Measurements from ENCODE around the gene MKS1. TPM values are rescaled to one million over a fixed set of nuclear protein-coding genes. Genes with fewer than 3 reads are reported as not detected.

Gene MKS1
- total and polyA plus RNA-seq, 2 experiments from 2014 or later = 10.5 to 15.6 TPM

DNA sequence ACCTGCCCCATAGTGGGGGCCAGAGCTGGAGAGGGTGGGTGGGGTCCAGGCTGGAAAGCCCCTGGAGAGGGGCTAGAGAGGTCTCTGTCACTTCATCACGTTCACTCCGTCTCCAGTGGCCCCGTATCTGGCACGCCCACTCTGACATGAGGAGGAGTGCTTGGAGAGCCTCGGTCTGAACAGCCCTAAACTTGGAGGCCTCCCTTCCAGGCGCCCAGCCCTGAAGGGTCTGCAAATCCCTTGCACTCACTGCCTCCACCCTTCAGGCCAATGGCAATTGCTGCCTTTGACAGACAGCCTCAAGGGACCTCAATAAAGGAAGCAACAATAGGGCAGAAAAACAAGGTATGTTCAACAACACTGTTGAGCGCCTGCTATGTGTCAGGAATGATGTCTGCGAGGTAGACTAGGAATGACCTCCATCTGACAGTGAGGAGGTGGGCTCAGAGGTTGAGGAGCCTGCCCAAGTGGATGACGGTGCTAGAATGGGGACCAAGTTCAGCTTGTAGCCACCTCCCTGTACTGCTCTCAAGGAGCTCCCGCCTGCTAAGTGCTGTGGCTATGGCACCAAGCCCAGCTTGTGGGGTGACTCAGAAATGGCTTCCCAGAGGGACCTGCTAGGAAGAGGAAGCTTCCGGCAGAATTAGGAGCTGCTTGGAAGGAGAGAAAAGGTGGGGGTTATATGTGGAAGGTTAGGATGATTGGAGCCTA, 29.5 kb downstream of the MKS1 start:
- Histone ChIP-seq H3K27ac (no peak overlapping the region), H3K27me3 (peaks cover 4% of the 10 kb centered on the region), H3K36me3 (replicated peaks; ENCODE audit: insufficient read depth, low read depth) (no peaks in the 10 kb centered on the region), H2AFZ (no peak overlapping the region), H3K9me3 (ENCODE audit: low read depth) (no peaks in the 10 kb centered on the region), H3K4me3 (no peak overlapping the region), H3K4me2 (no peak overlapping the region), H3K79me2 (no peaks in the 10 kb centered on the region), H3K4me1 (ENCODE audit: insufficient read depth) (no peaks in the 10 kb centered on the region), H3K9me2 (replicated peaks; ENCODE audit: insufficient read depth) (no peaks in the 10 kb centered on the region), H4K20me1 (ENCODE audit: insufficient read depth, poor library complexity, severe bottlenecking) (no peaks in the 10 kb centered on the region)
- WGBS (ENCODE audit: low lambda C conversion rate, missing lambda C conversion rate) = 78% methylated on average over 11 of the region's 11 CpGs
- TF ChIP-seq EZH2phosphoT487 (IDR thresholded peaks at IDR 0.05; ENCODE audit: low read depth, severe bottlenecking, unreplicated experiment) (no peak), EZH2 (IDR thresholded peaks at IDR 0.05; ENCODE audit: borderline replicate concordance) (no peak)
- TF ChIP-seq, protein P1, sequence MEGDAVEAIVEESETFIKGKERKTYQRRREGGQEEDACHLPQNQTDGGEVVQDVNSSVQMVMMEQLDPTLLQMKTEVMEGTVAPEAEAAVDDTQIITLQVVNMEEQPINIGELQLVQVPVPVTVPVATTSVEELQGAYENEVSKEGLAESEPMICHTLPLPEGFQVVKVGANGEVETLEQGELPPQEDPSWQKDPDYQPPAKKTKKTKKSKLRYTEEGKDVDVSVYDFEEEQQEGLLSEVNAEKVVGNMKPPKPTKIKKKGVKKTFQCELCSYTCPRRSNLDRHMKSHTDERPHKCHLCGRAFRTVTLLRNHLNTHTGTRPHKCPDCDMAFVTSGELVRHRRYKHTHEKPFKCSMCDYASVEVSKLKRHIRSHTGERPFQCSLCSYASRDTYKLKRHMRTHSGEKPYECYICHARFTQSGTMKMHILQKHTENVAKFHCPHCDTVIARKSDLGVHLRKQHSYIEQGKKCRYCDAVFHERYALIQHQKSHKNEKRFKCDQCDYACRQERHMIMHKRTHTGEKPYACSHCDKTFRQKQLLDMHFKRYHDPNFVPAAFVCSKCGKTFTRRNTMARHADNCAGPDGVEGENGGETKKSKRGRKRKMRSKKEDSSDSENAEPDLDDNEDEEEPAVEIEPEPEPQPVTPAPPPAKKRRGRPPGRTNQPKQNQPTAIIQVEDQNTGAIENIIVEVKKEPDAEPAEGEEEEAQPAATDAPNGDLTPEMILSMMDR (IDR thresholded peaks at IDR 0.05; ENCODE audit: poor library complexity) = no peak
- no peak for DNase-seq (ENCODE audit: low spot score)

DNA sequence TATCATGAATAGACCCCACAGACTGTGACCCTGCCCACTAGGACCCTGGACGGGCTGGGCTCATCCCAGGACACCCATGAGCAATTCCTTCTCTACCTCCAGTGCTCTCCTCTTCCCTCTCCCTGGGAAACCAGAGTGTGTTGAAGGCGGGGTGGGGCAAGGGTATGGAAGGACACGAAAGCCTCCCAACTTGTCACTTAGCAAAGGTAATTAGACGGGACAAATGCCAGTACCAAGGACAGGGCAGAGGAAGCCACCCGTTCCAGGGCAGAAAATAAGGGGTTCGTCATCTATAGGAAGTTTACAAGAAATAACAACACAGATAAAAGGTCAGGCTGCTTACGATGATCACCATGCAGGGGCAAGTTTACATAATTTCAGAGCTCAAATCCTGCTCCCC, 31.4 kb downstream of the MKS1 start:
- 63% methylated on average over 7 of the region's 7 CpGs for WGBS (ENCODE audit: low lambda C conversion rate, missing lambda C conversion rate)
- H3K27ac ChIP-seq = no peak overlapping the region
- no peaks in the 10 kb centered on the region for H3K9me2 ChIP-seq (replicated peaks; ENCODE audit: insufficient read depth)
- no peak for DNase-seq (ENCODE audit: low spot score)
- no peaks in the 10 kb centered on the region for H3K4me1 ChIP-seq (ENCODE audit: insufficient read depth)
- H2AFZ ChIP-seq = no peak overlapping the region
- no peak overlapping the region for H3K4me3 ChIP-seq
- H3K36me3 ChIP-seq (replicated peaks; ENCODE audit: insufficient read depth, low read depth) = no peaks in the 10 kb centered on the region
- no peaks in the 10 kb centered on the region for H3K79me2 ChIP-seq
- H4K20me1 ChIP-seq (ENCODE audit: insufficient read depth, poor library complexity, severe bottlenecking) = no peaks in the 10 kb centered on the region
- no peak overlapping the region for H3K4me2 ChIP-seq
- H3K27me3 ChIP-seq = peaks cover 4% of the 10 kb centered on the region
- H3K9me3 ChIP-seq (ENCODE audit: low read depth) = no peaks in the 10 kb centered on the region
- TF ChIP-seq EZH2phosphoT487 (IDR thresholded peaks at IDR 0.05; ENCODE audit: low read depth, severe bottlenecking, unreplicated experiment) (no peak), EZH2 (IDR thresholded peaks at IDR 0.05; ENCODE audit: borderline replicate concordance) (no peak)
- TF ChIP-seq, protein P1 (IDR thresholded peaks at IDR 0.05; ENCODE audit: poor library complexity) = no peak

DNA sequence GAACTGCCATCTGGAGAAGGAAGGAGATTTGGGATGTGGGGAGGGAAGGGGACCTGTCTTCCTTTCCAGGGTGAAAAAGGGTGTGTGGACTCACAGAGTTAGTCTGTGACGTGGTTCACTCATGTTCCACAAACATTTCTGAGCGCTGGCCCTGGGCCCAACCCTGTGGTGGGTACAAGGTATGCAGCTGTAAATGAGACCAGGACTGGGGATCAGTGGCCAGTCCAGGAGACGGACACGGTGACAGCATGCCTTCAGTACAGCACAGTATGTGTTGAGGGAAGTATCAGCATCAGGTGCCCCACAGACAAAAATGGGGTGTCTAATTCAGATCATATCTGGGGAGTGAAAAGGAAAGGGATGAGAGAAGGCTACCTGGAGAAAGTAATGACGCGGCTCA, 32.0 kb downstream of the MKS1 start:
- TF ChIP-seq EZH2 (IDR thresholded peaks at IDR 0.05; ENCODE audit: borderline replicate concordance) (no peak), EZH2phosphoT487 (IDR thresholded peaks at IDR 0.05; ENCODE audit: low read depth, severe bottlenecking, unreplicated experiment) (no peak)
- TF ChIP-seq, protein P1 (IDR thresholded peaks at IDR 0.05; ENCODE audit: poor library complexity) = no peak
- no peak overlapping the region for H2AFZ ChIP-seq
- H4K20me1 ChIP-seq (ENCODE audit: insufficient read depth, poor library complexity, severe bottlenecking) = no peaks in the 10 kb centered on the region
- H3K9me3 ChIP-seq (ENCODE audit: low read depth) = no peaks in the 10 kb centered on the region
- WGBS (ENCODE audit: low lambda C conversion rate, missing lambda C conversion rate) = 92% methylated on average over 6 of the region's 6 CpGs
- no peak overlapping the region for H3K4me2 ChIP-seq
- H3K27me3 ChIP-seq = peaks cover 4% of the 10 kb centered on the region
- no peaks in the 10 kb centered on the region for H3K79me2 ChIP-seq
- no peaks in the 10 kb centered on the region for H3K9me2 ChIP-seq (replicated peaks; ENCODE audit: insufficient read depth)
- no peak overlapping the region for H3K4me3 ChIP-seq
- H3K27ac ChIP-seq = no peak overlapping the region
- no peaks in the 10 kb centered on the region for H3K4me1 ChIP-seq (ENCODE audit: insufficient read depth)
- DNase-seq (ENCODE audit: low spot score) = no peak
- H3K36me3 ChIP-seq (replicated peaks; ENCODE audit: insufficient read depth, low read depth) = no peaks in the 10 kb centered on the region
